NCI-H1048 (cell line): Measurements from ENCODE around the gene EYS.

Experiments
- DNase-seq: peaks from one replicate; lab custom pipeline; 2025; lab: John Stamatoyannopoulos, UW

Gene EYS

GRCh38 chr6:64231928-64232327, 1475.1 kb downstream of the EYS start:
- no peak for DNase-seq

- DNase-seq = no peak
Measured at GRCh38 chr6:64230530-64230929, 1476.5 kb downstream of the EYS start.

DNA sequence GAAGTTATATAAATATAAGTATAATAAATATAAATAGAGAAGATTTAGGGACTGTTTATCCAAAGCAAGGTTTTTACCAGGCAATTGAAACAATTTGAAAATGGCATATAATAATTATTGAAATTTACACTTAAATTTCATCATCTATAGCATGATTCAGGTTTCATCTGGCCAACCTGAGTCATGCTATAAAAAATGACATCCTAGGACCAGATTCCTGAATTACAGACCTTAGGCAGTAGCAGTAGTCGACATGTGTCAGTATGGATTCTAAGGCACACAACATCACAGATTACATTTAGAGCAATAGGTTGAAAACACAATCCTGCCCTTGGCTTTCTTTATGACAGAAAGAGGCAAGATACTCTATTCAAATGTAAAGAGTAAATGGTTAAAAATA, 1479.2 kb downstream of the EYS start:
- no peak for DNase-seq

- no peak for DNase-seq
Measured at GRCh38 chr6:64225503-64225902, 1481.5 kb downstream of the EYS start.

GRCh38 chr6:64224819-64225218, 1482.2 kb downstream of the EYS start:
- no peak for DNase-seq

- no peak for DNase-seq
Measured at GRCh38 chr6:64221776-64222175, 1485.2 kb downstream of the EYS start.

DNA sequence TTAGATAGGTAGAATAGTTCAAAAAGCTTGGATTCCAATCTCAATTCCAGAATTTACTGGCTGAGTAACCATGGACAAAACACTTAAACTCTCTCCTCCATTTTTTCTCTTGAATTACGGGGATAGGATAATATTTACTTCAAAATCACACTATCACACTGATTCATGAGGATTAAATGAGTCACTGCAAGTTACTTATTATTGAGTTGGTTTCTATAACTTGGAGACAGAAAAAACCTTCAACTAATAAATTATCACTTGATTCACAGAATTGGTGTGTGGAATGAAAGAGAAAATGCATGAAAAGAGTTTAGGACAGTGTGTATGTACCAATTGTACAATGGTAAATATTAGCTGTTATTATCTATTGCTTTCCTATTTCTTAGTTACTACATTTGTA, 1486.2 kb downstream of the EYS start:
- DNase-seq = no peak

- DNase-seq = no peak
Measured at GRCh38 chr6:64217721-64218620, 1489.1 kb downstream of the EYS start.

- DNase-seq = no peak
Measured at GRCh38 chr6:64214373-64214772, 1492.7 kb downstream of the EYS start.

DNA sequence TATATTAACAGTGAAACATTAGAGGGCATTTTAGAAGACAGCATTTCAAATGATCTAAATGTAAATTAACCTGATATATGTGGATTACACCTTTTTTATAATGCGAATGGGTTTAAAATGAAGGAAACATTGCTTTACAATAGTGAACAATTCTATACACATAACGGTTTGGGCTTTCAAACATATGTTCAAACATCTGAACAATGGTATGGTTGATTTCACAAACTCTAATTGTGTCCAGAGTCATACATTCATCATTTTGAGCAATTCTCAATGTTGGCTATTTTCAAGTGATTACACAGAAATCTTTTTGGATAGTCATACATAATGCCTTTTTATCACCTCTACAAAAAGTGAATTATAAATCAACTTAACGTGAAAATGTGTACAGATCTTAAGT, 1493.3 kb downstream of the EYS start:
- DNase-seq = no peak

- no peak for DNase-seq
Measured at GRCh38 chr6:64197246-64197645, 1509.8 kb downstream of the EYS start.

DNA sequence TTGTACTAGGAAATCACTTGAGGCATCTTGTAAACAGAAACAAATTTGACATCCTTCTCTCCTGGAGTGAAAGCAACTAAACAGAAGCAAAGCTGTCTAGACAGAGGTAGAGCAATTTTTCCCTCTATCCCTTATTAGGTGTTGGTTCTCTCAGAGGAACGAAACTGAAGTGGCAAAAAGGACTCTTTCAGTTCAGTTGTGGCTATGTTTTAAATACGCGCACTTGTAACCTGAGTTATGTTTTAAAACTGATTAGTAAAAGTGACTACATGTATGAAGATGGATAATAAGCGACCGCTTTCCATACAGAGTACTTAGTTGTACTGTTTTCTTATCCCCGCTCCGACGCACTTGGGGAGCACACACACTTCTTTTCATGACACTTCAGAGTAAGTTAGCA, 1520.4 kb downstream of the EYS start:
- DNase-seq = no peak

GRCh38 chr6:64185621-64186020, 1521.4 kb downstream of the EYS start:
- no peak for DNase-seq

DNA sequence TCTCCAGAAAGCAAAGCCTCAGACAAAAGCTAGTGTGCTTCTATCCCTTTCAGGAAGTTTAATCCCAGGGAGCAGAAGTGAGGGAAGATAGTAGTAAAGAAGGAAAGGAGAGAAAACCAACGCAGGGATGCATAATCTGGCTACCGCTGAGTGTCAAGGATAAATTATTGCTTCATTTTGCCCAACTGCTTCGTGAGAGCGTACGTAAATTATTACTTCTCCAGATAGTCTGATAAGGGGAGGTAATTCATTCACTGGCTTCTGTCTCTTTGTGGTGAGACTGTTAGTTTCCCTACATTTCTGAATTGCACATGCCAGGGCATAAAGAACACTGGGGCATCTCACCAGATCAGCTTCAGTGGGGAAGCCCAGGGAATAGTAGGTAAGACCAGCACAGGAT, 1531.7 kb downstream of the EYS start:
- DNase-seq = no peak

DNA sequence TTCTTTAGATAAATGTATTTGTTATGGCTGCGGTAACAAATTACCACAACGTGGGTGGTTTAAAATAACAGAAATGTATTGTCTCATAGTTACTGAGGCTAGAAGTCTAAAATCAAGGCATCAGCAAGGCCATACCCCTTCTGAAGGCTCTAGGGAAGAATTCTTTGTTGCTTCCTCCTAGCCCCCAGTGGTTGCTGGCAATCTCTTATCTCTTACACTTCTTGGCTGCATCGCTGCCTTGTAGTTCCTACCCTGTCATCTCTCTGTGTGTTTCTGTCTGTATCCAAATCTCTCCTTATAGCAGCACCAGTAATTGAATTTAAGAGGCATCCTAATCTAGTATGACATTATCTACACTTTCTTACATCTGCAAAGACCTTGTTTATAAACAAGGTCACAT, 1536.7 kb downstream of the EYS start:
- no peak for DNase-seq

DNA sequence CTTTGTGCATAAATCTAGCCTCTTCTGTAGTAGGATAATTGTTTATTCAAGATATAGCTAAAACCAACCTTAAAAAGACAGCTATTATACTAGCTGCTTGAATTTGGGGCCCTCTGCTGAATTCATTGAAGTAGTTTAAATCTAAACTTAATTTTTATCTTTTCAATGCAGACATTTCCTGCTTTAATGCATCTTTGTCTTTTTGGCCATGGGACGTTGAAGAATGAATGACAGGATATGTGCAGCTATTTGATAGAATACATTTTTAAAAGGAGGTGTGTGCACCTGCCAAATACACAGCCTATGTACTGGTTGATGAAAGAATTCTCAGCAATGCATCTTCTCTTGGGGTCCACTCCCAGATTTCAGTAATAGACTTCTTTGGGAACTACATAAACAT, 1546.5 kb downstream of the EYS start:
- no peak for DNase-seq

DNA sequence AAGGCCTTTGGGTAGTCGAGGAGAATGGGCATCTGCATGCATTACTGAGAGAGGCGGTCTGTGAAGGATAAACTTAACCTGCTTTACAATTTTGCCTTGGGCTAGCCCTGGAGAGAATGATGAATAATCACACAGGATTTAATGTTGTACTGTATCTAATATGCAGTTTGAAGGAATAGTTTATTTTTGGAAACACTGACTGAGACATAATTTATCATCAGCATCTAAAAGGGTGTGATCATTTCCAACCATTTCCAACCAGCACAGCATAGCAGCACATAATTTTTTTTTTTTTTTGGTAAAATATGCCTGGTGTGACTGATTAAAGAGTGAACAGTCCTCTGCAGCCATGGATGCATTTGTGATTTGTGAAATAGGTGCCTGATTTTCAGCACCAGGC, 1552.0 kb downstream of the EYS start:
- DNase-seq = no peak

- DNase-seq = no peak
Measured at GRCh38 chr6:64146876-64147275, 1560.2 kb downstream of the EYS start.

DNA sequence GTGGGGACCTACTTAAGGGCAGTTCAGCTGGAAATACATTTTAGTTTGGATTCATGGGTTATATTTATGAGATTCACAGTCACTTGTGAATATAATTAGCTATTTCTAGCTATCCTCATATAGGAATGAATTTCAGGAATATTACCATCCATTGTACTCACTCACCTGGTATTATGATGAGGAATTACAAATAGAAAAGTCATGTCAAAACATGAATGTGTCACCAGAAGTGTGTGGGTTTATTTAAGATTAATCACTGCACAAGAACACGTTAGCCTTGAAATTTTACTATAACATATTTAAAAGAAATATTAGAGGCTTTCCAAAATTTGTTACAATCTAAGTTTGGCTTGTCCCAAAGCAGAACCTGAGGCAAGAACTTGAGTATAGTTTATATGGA, 1560.9 kb downstream of the EYS start:
- DNase-seq = no peak

GRCh38 chr6:64145658-64146057, 1561.4 kb downstream of the EYS start:
- no peak for DNase-seq

DNA sequence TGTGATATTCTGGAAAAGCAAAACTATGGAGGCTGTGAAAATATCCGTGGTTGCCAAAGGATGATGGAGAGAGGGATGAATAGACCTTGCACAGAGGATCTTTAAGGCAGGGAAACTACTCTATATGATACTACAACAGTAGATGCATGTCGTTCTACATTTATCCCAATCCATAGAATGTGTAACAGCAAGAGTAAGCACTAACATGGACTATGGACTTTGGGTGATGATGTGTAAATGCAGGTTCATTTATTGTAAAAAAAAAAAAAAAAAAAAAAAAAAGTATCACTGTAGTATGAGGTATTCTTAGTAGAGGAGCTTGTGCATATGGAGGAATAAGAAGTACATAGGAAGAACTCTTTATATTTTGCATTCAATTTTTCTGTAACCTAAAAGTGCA, 1563.9 kb downstream of the EYS start:
- DNase-seq = no peak

- no peak for DNase-seq
Measured at GRCh38 chr6:64141680-64142079, 1565.3 kb downstream of the EYS start.

DNA sequence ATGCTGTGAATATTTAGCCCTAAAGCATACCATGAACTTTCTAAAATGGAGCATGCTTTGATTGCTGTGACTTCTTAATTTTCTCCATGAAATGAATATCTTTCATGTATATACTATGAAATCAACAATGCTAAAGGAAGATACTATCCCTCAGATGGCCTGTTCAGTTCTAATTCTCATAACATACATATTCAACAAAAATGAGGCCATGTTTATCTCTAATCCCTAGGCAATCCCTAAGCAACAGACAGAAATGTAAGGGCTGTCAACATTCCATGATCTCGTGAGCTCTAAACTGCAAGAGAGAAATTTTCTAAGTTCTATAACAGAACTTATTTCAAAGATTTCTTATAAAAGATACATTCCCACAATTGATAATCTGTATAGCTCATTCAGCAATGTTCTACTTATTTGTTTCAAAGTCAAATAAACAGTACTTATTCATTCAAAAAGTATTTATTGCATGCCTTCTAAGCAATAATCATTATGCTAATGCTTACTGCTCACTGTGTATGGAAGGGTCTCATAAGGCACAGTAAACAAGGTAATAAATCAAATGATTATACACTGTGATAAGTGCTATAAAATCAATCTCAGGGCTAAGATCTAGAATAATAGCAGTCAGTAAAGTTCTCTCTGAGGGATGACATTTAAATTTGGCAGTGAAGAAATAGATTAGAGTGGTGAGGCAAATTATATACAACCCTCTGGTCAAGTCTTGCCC, 1578.6 kb downstream of the EYS start:
- DNase-seq = no peak
